A549 (cell line): Measurements from ENCODE around the gene PI4KB. TPM values are rescaled to one million over a fixed set of nuclear protein-coding genes. Genes with fewer than 3 reads are reported as not detected.

ENCODE experiments used
- ATAC-seq, 2 experiments: fragments of 200-7000 bp in 1 of 2; fragments of >200 bp in 1 of 2; cut with Nextera tagmentation in 1 of 2; cut with Tn5 transposase in 1 of 2; 3 replicates each; pipeline versions ENCODE4 v1.8.0 to v1.9.1; 2018 to 2020; ENCODE audit warnings: mild to moderate bottlenecking in 1 of 2, moderate library complexity in 1 of 2
- CTCF ChIA-PET: fragments of 300-600 bp; sonication (Branson Sonifier 250); formaldehyde crosslinking; extraction: SDS; loops from one replicate; lab custom pipeline; 2021; ENCODE audit warnings: antibody characterized with exemption, inconsistent platforms; lab: Yijun Ruan, JAX
- POLR2A ChIA-PET: fragments of 350-600 bp; formaldehyde crosslinking; extraction: SDS; loops from one replicate; lab custom pipeline; 2021; ENCODE audit warnings: antibody characterized with exemption, inconsistent platforms; lab: Yijun Ruan, JAX
- DNase-seq, 2 experiments: peaks; one replicate each; pipeline versions ENCODE4 v3.0.0 to v3.0.0-alpha.2; 2011 to 2016; ENCODE audit warnings: low read depth in 1 of 2, low spot score in 1 of 2
- FAIRE-seq: peaks from 2 replicates; lab custom pipeline; 2011; peaks lifted over from hg19 to GRCh38; lab: Jason Lieb, UNC
- H3K27ac ChIP-seq, 2 experiments: fragments of >200 bp; sonication (Bioruptor Twin); formaldehyde crosslinking; 3 replicates each; pipeline ENCODE4 v1.5.1; 2016 to 2017
- H3K4me1 ChIP-seq: fragments of >200 bp; sonication (Bioruptor Twin); formaldehyde crosslinking; 3 replicates; pipeline ENCODE4 v1.6.1; 2016
- H3K4me2 ChIP-seq: fragments of >200 bp; sonication (Bioruptor Twin); formaldehyde crosslinking; 3 replicates; pipeline ENCODE4 v1.6.1; 2016
- H3K4me3 ChIP-seq: fragments of >200 bp; sonication (Bioruptor Twin); formaldehyde crosslinking; 3 replicates; pipeline ENCODE4 v1.5.1; 2016
- H3K9me3 ChIP-seq: fragments of >200 bp; sonication (Bioruptor Twin); formaldehyde crosslinking; 3 replicates; pipeline ENCODE4 v1.6.1; 2016
- BCL3 ChIP-seq: fragments of >200 bp; sonication (Bioruptor Twin); formaldehyde crosslinking; IDR thresholded peaks from 3 replicates; pipeline ENCODE4 v1.6.1; 2016
- CBX8 ChIP-seq: fragments of 200-600 bp; sonication (generic); IDR thresholded peaks from 2 replicates; pipeline ENCODE4 v1.6.1; 2016
- CHD4 ChIP-seq: fragments of 200-600 bp; sonication (generic); IDR thresholded peaks from 2 replicates; pipeline ENCODE4 v1.6.1; 2016; ENCODE audit warnings: antibody characterized with exemption, mild to moderate bottlenecking, borderline replicate concordance
- CTCF ChIP-seq: fragments of >200 bp; sonication (Bioruptor Twin); formaldehyde crosslinking; IDR thresholded peaks from 3 replicates; pipeline ENCODE4 v1.5.1; 2016
- EHMT2 ChIP-seq: fragments of 200-600 bp; sonication (generic); IDR thresholded peaks from 2 replicates; pipeline ENCODE4 v1.6.1; 2016; ENCODE audit warnings: antibody characterized with exemption, low read depth, mild to moderate bottlenecking, moderate library complexity
- ELK1 ChIP-seq: fragments of 150-350 bp; IDR thresholded peaks from 2 replicates; pipeline ENCODE4 v1.6.1; 2014; ENCODE audit warnings: low read depth, mild to moderate bottlenecking, low read length
- FOSB ChIP-seq: fragments of 250-450 bp; sonication (Bioruptor Pico); IDR thresholded peaks from 2 replicates; pipeline ENCODE4 v1.5.0; 2020; ENCODE audit warnings: mild to moderate bottlenecking, moderate library complexity
- GATA3 ChIP-seq: IDR thresholded peaks from 2 replicates; pipeline ENCODE4 v1.6.1; 2012; ENCODE audit warnings: borderline replicate concordance
- HMGXB4 ChIP-seq: fragments of 250-450 bp; sonication (Bioruptor Pico); IDR thresholded peaks from 2 replicates; pipeline ENCODE4 v1.5.0; 2021; ENCODE audit warnings: mild to moderate bottlenecking, moderate library complexity, borderline replicate concordance
- HOXB13 ChIP-seq: fragments of 250-450 bp; sonication (Bioruptor Pico); IDR thresholded peaks from 2 replicates; pipeline ENCODE4 v1.5.0; 2020; ENCODE audit warnings: low read depth, mild to moderate bottlenecking, moderate library complexity
- JUN ChIP-seq, 2 experiments: fragments of >200 bp; sonication (Bioruptor Twin); formaldehyde crosslinking; IDR thresholded peaks; 2 replicates in 1 of 2; 3 replicates in 1 of 2; pipeline ENCODE4 v1.6.1; 2016 to 2017
- MAZ ChIP-seq: fragments of 150-350 bp; IDR thresholded peaks from 2 replicates; pipeline ENCODE4 v1.6.1; 2014; ENCODE audit warnings: antibody characterized with exemption, low read depth, low read length, borderline replicate concordance
- MYC ChIP-seq: IDR thresholded peaks from 2 replicates; pipeline ENCODE4 v1.6.1; 2012; ENCODE audit warnings: mild to moderate bottlenecking, inconsistent platforms, low read length, improper control_type of control experiment, borderline replicate concordance
- NR3C1 ChIP-seq: fragments of >200 bp; sonication (Bioruptor Twin); formaldehyde crosslinking; IDR thresholded peaks from 3 replicates; pipeline ENCODE4 v1.6.1; 2017
- PHF8 ChIP-seq: fragments of 200-600 bp; sonication (generic); IDR thresholded peaks from 2 replicates; pipeline ENCODE4 v1.6.1; 2016; ENCODE audit warnings: low read depth, mild to moderate bottlenecking, antibody characterized with exemption, moderate library complexity, borderline replicate concordance
- REST ChIP-seq: fragments of 200-600 bp; sonication (generic); IDR thresholded peaks from 2 replicates; pipeline ENCODE4 v1.6.1; 2016; ENCODE audit warnings: antibody characterized with exemption, mild to moderate bottlenecking, moderate library complexity
- RFX5 ChIP-seq: fragments of 450-650 bp; IDR thresholded peaks from 2 replicates; pipeline ENCODE4 v1.7.1; 2014; ENCODE audit warnings: antibody characterized with exemption, mild to moderate bottlenecking, moderate library complexity
- RNF2 ChIP-seq: fragments of 200-600 bp; sonication (generic); IDR thresholded peaks from 2 replicates; pipeline ENCODE4 v1.6.1; 2016; ENCODE audit warnings: low read depth, mild to moderate bottlenecking, antibody characterized with exemption, moderate library complexity, borderline replicate concordance
- SMC3 ChIP-seq: fragments of >200 bp; sonication (Bioruptor Twin); formaldehyde crosslinking; IDR thresholded peaks from 3 replicates; pipeline ENCODE4 v1.6.1; 2018; ENCODE audit warnings: inconsistent platforms
- USF2 ChIP-seq: fragments of 450-650 bp; IDR thresholded peaks from 2 replicates; pipeline ENCODE4 v1.6.1; 2014; ENCODE audit warnings: antibody characterized with exemption
- ZC3H11A ChIP-seq: fragments of 450-650 bp; IDR thresholded peaks from 2 replicates; pipeline ENCODE4 v1.6.1; 2014; ENCODE audit warnings: antibody characterized with exemption, mild to moderate bottlenecking
- ZFP36 ChIP-seq: fragments of 450-650 bp; IDR thresholded peaks from 2 replicates; pipeline ENCODE4 v1.6.1; 2014; ENCODE audit warnings: borderline replicate concordance; ENCODE audit not compliant: partially characterized antibody
- WGBS: methylation state at CpG from one replicate; pipeline ENCODE4 v1.1.6; 2017; ENCODE audit errors: missing lambda C conversion rate; 5-methylcytosine and 5-hydroxymethylcytosine counted together
- polyA plus RNA-seq, 4 experiments: library from polyadenylated mRNA; depleted of rRNA in 3 of 4; stranded (reverse); fragments of >200 nt; fragmentation: RNase III in 1 of 4; extraction: RNeasy Plus Mini Kit Qiagen cat#74134 plus additional on column Dnase treatment in 1 of 4; gene quantifications; 2 replicates in 3 of 4; 3 replicates in 1 of 4; pipeline ENCODE4 v1.2.3, GENCODE V29; 2011 to 2017

Gene PI4KB
- polyA plus RNA-seq, 2 of the 4 experiments (the other 2 are of a cell fraction): 26.8 to 34.4 TPM

- TF ChIP-seq CTCF (no peak), CHD4 (no peak), MAZ (no peak), ELK1 (no peak)
- TF ChIP-seq, all 56 proteins: peak for 0
Observed at GRCh38 chr1:151325231-151325630, 2.0 kb downstream of the PI4KB start (continued).

GRCh38 chr1:151324390-151324930, 2.8 kb downstream of the PI4KB start:
- no peak overlapping the region for H3K27ac ChIP-seq
- H3K9me3 ChIP-seq: no peaks in the 10 kb centered on the region
- peaks cover 17% of the 10 kb centered on the region for H3K4me1 ChIP-seq
- no peak overlapping the region for H3K4me2 ChIP-seq
- no peak for TF ChIP-seq HOXB13 (CRISPR knock-in tag)
- no peak for TF ChIP-seq HMGXB4 (CRISPR knock-in tag)
- H3K4me3 ChIP-seq: no peak overlapping the region
- ChIA-PET CTCF (interaction anchor here (0.6 to 42.1 kb wide), 11 partner anchors 8 to 372 kb away, joined by 3 to 831 read pairs (median 4); no protein-coding TSS in a partner anchor), POLR2A (no interaction called here)
- 93% methylated on average over 4 of the region's 4 CpGs for WGBS
- ATAC-seq: no peak
- no peak for FAIRE-seq
- no peak for DNase-seq

GRCh38 chr1:151318975-151319374, 8.2 kb downstream of the PI4KB start:
- WGBS: 84% methylated on average over 3 of the region's 3 CpGs
- TF ChIP-seq REST (no peak), RNF2 (no peak), BCL3 (no peak), GATA3 (no peak), JUN (IDR thresholded peaks at IDR 0.05) (no peak), USF2 (no peak), RFX5 (no peak), CBX8 (no peak), PHF8 (no peak), MYC (no peak), FOSB (CRISPR knock-in tag) (no peak), NR3C1 (no peak), SMC3 (no peak), ZFP36 (no peak), ZC3H11A (no peak), EHMT2 (no peak)
- Histone ChIP-seq H3K4me3 (no peak overlapping the region), H3K9me3 (no peaks in the 10 kb centered on the region), H3K27ac (no peak overlapping the region), H3K4me1 (peaks cover 10% of the 10 kb centered on the region), H3K4me2 (no peak overlapping the region)
- CTCF ChIA-PET: interaction anchor here (42.1 kb wide), 1 partner anchor 22 kb away, joined by 831 read pairs; no protein-coding TSS in a partner anchor
- POLR2A ChIA-PET: no interaction called here
- DNase-seq (no peak), FAIRE-seq (no peak), ATAC-seq (no peak)
